HL-60 (cell line): ENCODE measurements around the gene CYB561D2.

Experiments
- DNase-seq, 2 experiments: peaks; one replicate each; pipeline ENCODE4 v3.0.0-alpha.2; 2010 to 2020; ENCODE audit warnings: low read depth in 1 of 2, low spot score in 1 of 2
- H3K27ac ChIP-seq: fragments of 250-450 bp; sonication (Bioruptor Pico); replicated peaks from 2 replicates; pipeline ENCODE4 v1.5.1; 2020; ENCODE audit warnings: mild to moderate bottlenecking, moderate library complexity
- H3K27me3 ChIP-seq: fragments of 250-450 bp; sonication (Bioruptor Pico); 2 replicates; pipeline ENCODE4 v1.5.1; 2021; ENCODE audit warnings: mild to moderate bottlenecking, moderate library complexity; ENCODE audit not compliant: insufficient read depth, poor library complexity, severe bottlenecking
- H3K4me3 ChIP-seq: replicated peaks from 2 replicates; pipeline ENCODE4 v1.5.1; 2011; ENCODE audit warnings: mild to moderate bottlenecking, control low read depth, low read length; ENCODE audit not compliant: insufficient read depth
- GABPA ChIP-seq: IDR thresholded peaks from 2 replicates; pipeline ENCODE4 v1.6.1; 2012; ENCODE audit warnings: low read depth
- POLR2AphosphoS5 ChIP-seq: IDR thresholded peaks from 2 replicates; pipeline ENCODE4 v1.6.1; 2012; ENCODE audit warnings: low read depth
- SPI1 ChIP-seq: IDR thresholded peaks from 2 replicates; pipeline ENCODE4 v1.6.1; 2012; ENCODE audit warnings: low read depth, mild to moderate bottlenecking, borderline replicate concordance
- TF ChIP-seq, protein P1 (sequence below): IDR thresholded peaks from 2 replicates; pipeline ENCODE4 v1.6.1; 2012; ENCODE audit warnings: low read depth; ENCODE audit not compliant: insufficient replicate concordance
- TF ChIP-seq, protein P2 (sequence below): IDR thresholded peaks from one replicate; pipeline ENCODE4 v1.5.1; 2011; ENCODE audit warnings: low read length, control low read depth, inconsistent platforms; ENCODE audit not compliant: insufficient read depth

CYB561D2 gene

DNA sequence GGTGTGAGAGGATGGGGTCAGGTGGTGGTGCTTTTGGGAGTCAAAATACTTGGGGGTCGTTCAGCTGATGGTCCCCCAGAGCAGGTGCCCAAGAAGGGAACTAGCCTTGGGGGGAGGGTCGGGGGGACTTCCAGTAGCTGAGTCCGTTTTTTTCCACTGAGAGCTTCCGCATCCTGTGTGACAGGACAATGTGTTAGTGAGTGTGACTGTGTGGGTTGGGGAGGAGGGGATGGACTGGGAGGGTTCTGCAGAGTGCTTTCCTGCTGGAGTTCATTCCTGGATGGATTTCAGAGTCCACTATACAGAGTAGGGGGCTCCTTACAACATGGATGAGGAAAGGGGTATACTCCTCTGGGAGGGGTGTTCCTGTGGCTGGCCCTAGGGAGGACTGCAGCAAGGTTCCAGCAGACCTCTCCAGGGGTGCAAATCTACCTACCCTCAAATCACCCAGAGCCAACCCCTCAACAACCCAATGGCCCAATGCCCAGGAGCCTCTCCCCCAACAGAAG lies 27.5 kb upstream of the CYB561D2 start:
- DNase-seq, result peak in 1 of 2 experiments; percentile 49
- TF ChIP-seq, protein P1, sequence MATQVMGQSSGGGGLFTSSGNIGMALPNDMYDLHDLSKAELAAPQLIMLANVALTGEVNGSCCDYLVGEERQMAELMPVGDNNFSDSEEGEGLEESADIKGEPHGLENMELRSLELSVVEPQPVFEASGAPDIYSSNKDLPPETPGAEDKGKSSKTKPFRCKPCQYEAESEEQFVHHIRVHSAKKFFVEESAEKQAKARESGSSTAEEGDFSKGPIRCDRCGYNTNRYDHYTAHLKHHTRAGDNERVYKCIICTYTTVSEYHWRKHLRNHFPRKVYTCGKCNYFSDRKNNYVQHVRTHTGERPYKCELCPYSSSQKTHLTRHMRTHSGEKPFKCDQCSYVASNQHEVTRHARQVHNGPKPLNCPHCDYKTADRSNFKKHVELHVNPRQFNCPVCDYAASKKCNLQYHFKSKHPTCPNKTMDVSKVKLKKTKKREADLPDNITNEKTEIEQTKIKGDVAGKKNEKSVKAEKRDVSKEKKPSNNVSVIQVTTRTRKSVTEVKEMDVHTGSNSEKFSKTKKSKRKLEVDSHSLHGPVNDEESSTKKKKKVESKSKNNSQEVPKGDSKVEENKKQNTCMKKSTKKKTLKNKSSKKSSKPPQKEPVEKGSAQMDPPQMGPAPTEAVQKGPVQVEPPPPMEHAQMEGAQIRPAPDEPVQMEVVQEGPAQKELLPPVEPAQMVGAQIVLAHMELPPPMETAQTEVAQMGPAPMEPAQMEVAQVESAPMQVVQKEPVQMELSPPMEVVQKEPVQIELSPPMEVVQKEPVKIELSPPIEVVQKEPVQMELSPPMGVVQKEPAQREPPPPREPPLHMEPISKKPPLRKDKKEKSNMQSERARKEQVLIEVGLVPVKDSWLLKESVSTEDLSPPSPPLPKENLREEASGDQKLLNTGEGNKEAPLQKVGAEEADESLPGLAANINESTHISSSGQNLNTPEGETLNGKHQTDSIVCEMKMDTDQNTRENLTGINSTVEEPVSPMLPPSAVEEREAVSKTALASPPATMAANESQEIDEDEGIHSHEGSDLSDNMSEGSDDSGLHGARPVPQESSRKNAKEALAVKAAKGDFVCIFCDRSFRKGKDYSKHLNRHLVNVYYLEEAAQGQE, result no peak
- TF ChIP-seq SPI1 (peak; percentile 26; the same call in 1 of the 2 replicates), GABPA (no peak), POLR2AphosphoS5 (peak; percentile 48; the same call in 1 of the 2 replicates)
- TF ChIP-seq, protein P2, sequence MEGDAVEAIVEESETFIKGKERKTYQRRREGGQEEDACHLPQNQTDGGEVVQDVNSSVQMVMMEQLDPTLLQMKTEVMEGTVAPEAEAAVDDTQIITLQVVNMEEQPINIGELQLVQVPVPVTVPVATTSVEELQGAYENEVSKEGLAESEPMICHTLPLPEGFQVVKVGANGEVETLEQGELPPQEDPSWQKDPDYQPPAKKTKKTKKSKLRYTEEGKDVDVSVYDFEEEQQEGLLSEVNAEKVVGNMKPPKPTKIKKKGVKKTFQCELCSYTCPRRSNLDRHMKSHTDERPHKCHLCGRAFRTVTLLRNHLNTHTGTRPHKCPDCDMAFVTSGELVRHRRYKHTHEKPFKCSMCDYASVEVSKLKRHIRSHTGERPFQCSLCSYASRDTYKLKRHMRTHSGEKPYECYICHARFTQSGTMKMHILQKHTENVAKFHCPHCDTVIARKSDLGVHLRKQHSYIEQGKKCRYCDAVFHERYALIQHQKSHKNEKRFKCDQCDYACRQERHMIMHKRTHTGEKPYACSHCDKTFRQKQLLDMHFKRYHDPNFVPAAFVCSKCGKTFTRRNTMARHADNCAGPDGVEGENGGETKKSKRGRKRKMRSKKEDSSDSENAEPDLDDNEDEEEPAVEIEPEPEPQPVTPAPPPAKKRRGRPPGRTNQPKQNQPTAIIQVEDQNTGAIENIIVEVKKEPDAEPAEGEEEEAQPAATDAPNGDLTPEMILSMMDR, result no peak
- Histone ChIP-seq H3K4me3 (no peak overlapping the region), H3K27me3 (no peaks in the 10 kb centered on the region), H3K27ac (peak overlapping the region; percentile 100)

DNA sequence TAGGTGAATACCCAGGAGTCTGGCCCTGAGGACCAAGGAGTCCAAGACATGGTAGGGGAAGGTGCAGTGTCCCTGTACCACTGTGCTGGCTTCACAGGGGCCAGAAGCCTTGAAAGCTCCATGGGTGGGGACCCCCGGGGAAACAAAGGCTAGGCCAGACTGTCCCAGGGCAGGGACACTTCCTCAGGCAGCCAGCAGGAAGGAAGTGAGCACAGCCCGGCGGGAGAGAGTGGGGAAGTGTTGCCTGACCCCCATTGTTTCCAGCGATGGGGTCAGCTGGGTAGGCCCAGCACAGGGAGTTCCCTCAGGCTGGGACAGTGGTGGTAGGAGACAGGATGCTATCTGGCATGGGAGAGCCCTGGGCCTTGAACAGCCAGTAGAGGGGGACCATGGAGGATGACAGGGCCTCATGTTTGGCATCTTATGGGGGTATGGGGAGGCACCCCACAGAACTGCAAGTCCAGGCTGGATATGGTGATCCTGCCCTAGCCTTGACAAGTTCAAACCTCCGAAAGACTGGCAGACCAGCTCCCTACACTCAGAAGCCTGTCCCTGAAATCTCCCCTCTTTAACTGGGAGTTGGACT lies 27.0 kb upstream of the CYB561D2 start:
- Histone ChIP-seq H3K27ac (peak overlapping the region; percentile 100), H3K27me3 (no peaks in the 10 kb centered on the region), H3K4me3 (no peak overlapping the region)
- no peak for DNase-seq
- TF ChIP-seq, protein P2, result no peak
- TF ChIP-seq, protein P1, result no peak
- TF ChIP-seq POLR2AphosphoS5, result 0 out of 2 replicates have a peak, but pooled peaks have one; percentile 6
- TF ChIP-seq GABPA, result no peak
- peak; percentile 39; the same call in 1 of the 2 replicates for TF ChIP-seq SPI1

DNA sequence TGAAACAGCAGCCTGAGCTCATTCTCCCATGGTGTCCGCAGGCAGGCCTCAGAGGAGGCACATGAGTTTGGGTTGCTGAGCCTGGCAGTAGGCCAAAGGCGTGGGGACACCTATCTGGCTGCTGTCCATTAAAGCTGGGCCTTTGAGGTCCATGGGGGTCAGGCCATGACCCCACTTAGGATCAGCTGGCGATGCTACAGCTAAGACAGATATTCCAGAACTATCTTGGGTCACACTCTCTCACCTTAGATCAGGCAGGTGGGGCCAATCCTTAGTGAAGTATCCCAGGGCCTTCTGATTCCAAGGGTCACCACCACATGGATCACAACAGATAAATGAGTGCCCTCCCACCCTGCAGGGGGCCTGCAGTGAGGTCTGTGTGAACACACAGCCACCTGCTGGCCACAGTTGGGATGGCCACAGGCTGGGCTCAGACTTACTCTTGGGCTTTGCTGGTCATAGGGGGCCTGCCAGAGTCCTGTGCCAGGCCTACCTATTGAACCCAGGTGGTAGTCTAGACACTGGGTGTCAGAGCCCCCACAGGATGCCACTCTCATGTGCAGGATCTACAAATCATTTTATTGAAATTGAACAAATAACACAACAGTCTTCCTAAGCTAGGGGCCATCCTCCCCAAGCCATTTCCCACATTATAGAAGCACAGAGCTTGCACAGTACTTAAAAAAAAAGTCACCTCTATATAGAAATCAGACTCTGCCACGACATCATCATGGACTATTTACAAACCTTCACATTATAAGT lies 26.1 kb upstream of the CYB561D2 start:
- TF ChIP-seq, protein P1, result no peak
- TF ChIP-seq, protein P2, result peak; percentile 89
- Histone ChIP-seq H3K4me3 (no peak overlapping the region), H3K27ac (peak overlapping the region; percentile 100), H3K27me3 (no peaks in the 10 kb centered on the region)
- peak in 1 of 2 experiments; percentile 68 for DNase-seq
